ENCODE measurements around the gene ITGA8. TPM values are rescaled to one million over a fixed set of nuclear protein-coding genes. Genes with fewer than 3 reads are reported as not detected.
"Not testable (repeated sequence)": the region's sequence is repeated elsewhere in the genome, so short reads cannot be mapped to it uniquely, and the experiment has no call there.

ITGA8 gene
- total RNA-seq, 1 experiment from 2014 or later = 17.2 TPM

GRCh38 chr10:15681076-15681475, 38.6 kb downstream of the ITGA8 start:
- DNase-seq (ENCODE audit: low spot score) = no peak

GRCh38 chr10:15678851-15679250, 40.9 kb downstream of the ITGA8 start:
- DNase-seq (ENCODE audit: low spot score) = no peak

DNA sequence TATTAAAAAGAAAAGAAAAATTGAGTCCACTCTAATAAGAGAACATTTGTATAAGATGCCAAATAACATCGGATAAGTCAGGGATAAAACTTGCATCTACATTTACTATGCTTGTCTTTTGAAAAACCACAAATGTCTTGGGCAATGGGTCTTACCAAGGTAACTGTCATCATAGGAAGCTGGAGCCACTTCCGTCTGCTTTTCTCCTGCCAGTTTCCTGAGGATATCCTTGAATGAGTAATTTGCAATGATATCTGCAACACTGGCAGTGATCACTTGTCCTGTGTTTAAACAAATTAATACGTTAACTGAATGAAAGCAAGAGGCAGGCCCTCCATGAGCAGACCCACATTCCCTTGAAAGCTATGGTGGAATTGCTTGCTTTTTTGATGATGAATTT, 47.3 kb downstream of the ITGA8 start:
- DNase-seq (ENCODE audit: low spot score) = no peak

DNA sequence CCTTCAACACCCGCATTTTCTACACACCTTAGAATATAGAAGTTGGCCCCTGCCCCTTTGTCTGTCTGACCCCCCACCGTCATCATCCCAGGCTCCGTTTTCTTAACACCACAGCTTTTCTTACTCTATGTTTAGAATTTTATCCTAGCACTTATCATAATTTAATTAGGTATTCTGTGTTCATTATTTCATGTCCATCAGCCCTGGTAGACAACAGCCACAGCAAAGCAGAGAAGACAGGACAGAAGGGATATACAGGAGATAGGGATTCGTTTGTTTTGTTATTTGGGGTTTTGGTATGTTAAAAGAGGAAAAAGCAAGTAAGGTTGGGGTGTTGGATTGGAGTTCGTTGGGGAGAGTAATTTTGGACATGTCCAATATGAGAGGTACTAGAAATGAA, 48.8 kb downstream of the ITGA8 start:
- DNase-seq (ENCODE audit: low spot score) = no peak

- no peak for DNase-seq (ENCODE audit: low spot score)
These were observed 58.1 kb downstream of the ITGA8 start for GRCh38 chr10:15661574-15661973.

- no peak for DNase-seq (ENCODE audit: low spot score)
These were observed 58.7 kb downstream of the ITGA8 start for GRCh38 chr10:15660990-15661389.

DNA sequence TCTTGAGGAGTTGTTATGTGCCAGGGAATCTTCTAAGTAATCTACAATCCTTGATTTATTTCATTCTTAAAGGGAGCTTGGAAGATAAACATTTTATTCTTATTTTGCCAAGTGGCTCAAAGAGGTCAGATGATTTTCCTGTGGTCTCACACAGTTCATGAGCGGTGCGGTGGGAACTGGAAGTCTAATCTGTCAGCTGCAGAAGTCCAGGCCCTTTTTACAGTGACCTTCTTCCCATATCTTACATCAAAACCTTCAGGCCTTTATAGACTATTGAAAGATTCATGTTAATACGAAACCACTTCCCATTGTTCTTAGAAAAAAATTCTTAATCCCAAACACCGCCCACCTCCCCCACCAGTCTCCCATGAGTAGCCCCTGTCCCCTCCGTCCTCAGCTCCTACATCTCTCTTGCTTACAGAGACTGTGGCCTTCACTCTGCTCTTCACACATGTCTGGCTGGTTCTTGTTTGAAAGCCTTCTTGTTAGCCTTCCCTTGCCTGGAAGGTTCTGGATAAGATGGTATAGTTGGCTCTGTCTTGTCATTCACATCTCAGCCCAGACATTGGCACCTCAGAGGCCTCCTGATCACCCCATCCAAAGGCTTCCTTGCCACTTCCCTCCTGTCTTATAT, 61.5 kb downstream of the ITGA8 start:
- no peak for DNase-seq (ENCODE audit: low spot score)

DNA sequence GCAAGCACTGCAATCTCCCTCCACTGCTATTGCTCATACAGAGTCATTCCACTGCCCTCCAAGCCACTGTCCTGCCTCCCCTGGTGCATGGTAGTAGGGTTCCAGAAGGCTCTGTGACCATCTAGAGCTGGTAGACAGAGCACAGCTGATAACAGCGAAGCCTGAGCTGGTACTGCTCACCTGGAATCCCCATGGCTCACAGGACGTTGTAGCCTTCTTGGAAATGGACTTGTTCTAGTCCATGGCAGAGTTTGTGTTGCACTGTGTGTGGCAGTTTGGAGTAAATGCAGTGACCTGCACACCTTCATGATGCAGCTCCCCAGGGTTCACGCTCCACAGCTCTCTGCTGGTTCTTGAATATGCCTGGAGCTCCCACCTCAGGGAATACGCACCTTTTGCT, 67.0 kb downstream of the ITGA8 start:
- no peak for DNase-seq (ENCODE audit: low spot score)

DNA sequence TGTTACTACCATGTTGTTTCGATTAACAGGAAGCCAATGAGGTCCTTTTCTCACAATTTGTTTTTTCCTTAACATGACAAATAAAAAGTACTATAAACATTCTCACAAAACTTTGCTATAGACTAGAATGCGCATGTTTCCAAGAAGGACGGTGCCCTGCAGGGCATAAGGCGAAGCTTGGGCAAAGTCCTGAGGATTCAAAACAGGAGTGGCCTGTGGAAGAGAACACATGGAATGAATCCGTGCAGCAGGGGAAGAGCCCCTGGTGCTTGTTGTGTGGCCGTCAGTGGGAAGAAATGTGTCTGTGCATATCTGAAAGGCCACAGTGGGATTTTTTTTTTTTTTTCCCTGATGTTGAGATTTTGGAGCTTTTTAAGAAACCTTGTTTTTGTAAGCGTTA, 67.6 kb downstream of the ITGA8 start:
- DNase-seq (ENCODE audit: low spot score) = no peak

- no peak for DNase-seq (ENCODE audit: low spot score)
These were observed 68.5 kb downstream of the ITGA8 start for GRCh38 chr10:15651175-15651574.

GRCh38 chr10:15642095-15642494, 77.6 kb downstream of the ITGA8 start:
- no peak for DNase-seq (ENCODE audit: low spot score)

- DNase-seq (ENCODE audit: low spot score) = no peak
These were observed 79.1 kb downstream of the ITGA8 start for GRCh38 chr10:15640536-15641085.

- DNase-seq (ENCODE audit: low spot score) = no peak
These were observed 83.3 kb downstream of the ITGA8 start for GRCh38 chr10:15636446-15636845.

- DNase-seq (ENCODE audit: low spot score) = no peak
These were observed 87.1 kb downstream of the ITGA8 start for GRCh38 chr10:15632456-15633091.

DNA sequence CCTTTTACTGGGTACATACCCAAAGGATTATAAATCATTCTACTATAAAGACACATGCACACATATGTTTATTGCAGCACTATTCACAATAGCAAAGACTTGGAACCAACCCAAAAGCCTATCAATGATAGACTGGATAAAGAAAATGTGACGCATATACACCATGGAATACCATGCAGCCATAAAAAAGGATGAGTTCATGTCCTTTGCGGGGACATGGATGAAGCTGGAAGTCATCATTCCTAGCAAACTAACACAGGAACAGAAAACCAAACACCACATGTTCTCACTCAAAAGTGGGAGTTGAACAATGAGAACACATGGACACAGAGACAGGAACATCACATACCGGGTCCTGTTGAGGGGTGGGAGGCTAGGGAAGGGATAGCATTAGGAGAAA, 88.5 kb downstream of the ITGA8 start:
- DNase-seq (ENCODE audit: low spot score) = not testable (repeated sequence)

GRCh38 chr10:15630353-15630752, 89.4 kb downstream of the ITGA8 start:
- DNase-seq (ENCODE audit: low spot score) = no peak

DNA sequence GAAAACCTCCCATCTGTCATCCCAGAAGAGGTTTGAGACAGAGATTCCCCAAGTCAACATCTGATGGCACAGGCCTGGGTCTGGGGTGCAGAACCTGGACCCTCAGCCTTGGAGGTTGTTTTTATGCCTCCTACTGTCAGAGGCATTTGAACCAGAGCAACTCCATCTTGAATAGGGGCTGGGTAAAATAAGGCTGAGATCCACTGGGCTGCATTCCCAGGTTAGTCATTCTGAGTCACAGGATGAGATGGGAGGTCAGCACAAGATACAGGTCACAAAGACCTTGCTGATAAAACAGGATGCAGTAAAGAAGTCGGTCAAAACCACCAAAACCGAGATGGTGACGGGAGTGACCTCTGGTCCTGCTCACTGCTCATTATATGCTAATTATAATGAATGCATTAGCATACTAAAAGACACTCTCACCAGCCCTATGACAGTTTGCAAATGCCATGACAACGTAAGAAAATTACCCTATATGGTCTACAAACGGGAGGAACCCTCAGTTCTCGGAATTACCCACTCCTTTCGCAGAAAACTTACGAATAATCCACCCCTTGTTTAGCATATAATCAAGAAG, 92.0 kb downstream of the ITGA8 start:
- DNase-seq (ENCODE audit: low spot score) = no peak

- no peak for DNase-seq (ENCODE audit: low spot score)
These were observed 92.8 kb downstream of the ITGA8 start for GRCh38 chr10:15626937-15627336.

DNA sequence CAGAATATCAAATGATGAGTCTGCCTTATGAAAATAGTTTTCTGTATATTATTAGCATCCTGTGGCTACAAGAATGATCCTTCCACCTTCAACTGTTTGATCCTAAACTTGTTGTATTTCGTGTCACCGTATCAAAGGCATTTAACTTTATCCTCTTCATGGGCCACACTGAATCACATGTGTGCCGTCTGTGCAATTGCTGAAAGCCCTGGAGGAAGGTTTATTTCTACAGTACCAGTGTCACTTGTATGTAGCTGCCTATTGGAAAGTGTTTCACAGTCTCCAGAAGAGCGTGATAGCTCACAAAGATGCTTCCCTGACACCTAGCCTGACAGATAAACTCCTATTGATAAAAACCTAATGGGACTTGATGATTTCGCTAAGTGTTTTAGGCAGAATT, 94.5 kb downstream of the ITGA8 start:
- DNase-seq (ENCODE audit: low spot score) = no peak

DNA sequence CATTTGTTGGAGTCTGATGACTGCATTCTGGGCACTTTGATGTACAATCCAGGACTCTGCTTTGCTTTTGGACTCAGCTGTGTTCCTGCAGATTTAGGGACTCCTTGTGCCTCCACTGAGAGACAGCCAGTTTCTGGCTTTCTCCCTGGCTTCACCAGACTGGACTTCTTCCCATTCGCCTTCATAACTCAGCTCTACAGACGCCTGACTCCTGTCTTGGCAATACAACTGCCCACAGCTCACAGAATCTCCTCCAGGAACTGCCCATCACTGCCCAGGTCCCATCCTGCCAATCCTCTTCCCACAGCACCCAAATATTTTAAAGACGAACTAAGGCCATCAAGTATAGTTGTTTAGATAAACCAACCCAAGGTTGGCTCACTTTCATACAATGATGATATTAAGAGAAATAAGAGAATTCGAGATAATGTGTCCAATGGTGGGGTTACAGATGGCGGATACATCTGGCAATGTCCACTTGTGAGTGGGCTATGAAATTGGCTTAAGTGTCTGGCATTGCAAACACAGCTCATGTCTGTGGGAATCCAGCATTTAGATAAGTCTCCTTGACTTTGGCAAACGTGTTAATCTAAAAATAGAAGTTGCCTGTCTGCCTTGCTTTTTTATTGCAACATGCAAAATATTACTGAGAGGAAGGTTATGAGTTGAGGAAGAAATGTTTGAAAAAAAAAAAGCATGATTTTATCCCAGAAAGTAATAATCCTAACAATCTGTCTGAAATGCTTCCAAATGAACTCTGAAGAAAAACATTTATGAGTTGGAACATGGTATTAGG, 95.1 kb downstream of the ITGA8 start:
- no peak for DNase-seq (ENCODE audit: low spot score)

- DNase-seq (ENCODE audit: low spot score) = no peak
These were observed 98.7 kb downstream of the ITGA8 start for GRCh38 chr10:15620836-15621515.

- no peak for DNase-seq (ENCODE audit: low spot score)
These were observed 99.4 kb downstream of the ITGA8 start for GRCh38 chr10:15620337-15620736.

Data from H4 (cell line).